IMR-90 (cell line): ENCODE measurements around the gene KLHDC3. TPM values are rescaled to one million over a fixed set of nuclear protein-coding genes. Genes with fewer than 3 reads are reported as not detected.

ENCODE experiments used
- ATAC-seq: fragments of 200-7000 bp; cut with Tn5 transposase; 2 replicates; pipeline ENCODE4 v1.9.1; 2020; ENCODE audit warnings: low read depth, mild to moderate bottlenecking, moderate library complexity
- BruUV-seq: library from RNA; stranded (reverse); fragments of 400-500 nt; replicated peaks from 2 replicates; lab custom pipeline; 2021; lab: Mats Ljungman, UMichigan
- CTCF ChIA-PET: fragments of 300-600 bp; formaldehyde crosslinking; extraction: SDS; loops from one replicate; lab custom pipeline; 2021; ENCODE audit warnings: antibody characterized with exemption; lab: Yijun Ruan, JAX
- POLR2A ChIA-PET: fragments of 300-600 bp; sonication (Branson Sonifier 250); formaldehyde crosslinking; loops from one replicate; lab custom pipeline; 2022; ENCODE audit warnings: antibody characterized with exemption; ENCODE audit not compliant: unreplicated experiment; lab: Charles Lee
- DNase-seq: peaks from one replicate; pipeline ENCODE4 v3.0.0; 2013
- H2AFZ ChIP-seq: replicated peaks from 2 replicates; pipeline ENCODE3; 2013; ENCODE audit warnings: low read length, mild to moderate bottlenecking; ENCODE audit not compliant: poor library complexity
- H2AK5ac ChIP-seq: 2 replicates; pipeline ENCODE4 v1.6.1; 2013; ENCODE audit warnings: low read depth, low read length, inconsistent platforms
- H2AK9ac ChIP-seq: replicated peaks from 2 replicates; pipeline ENCODE3; 2013; ENCODE audit warnings: mild to moderate bottlenecking, low read depth, low read length, moderate library complexity; ENCODE audit not compliant: poor library complexity
- H2BK120ac ChIP-seq: 2 replicates; pipeline ENCODE4 v1.6.1; 2013; ENCODE audit warnings: low read depth, low read length, inconsistent platforms
- H2BK15ac ChIP-seq: 3 replicates; pipeline ENCODE4 v1.6.1; 2013; ENCODE audit warnings: low read depth, low read length, inconsistent platforms
- H2BK20ac ChIP-seq: 2 replicates; pipeline ENCODE4 v1.6.1; 2013; ENCODE audit warnings: low read depth, mild to moderate bottlenecking, inconsistent platforms, low read length, moderate library complexity
- H2BK5ac ChIP-seq: 2 replicates; pipeline ENCODE4 v1.6.1; 2013; ENCODE audit warnings: mild to moderate bottlenecking, low read depth, low read length, inconsistent platforms; ENCODE audit not compliant: poor library complexity, severe bottlenecking
- H3K14ac ChIP-seq: replicated peaks from 2 replicates; pipeline ENCODE4 v1.6.1; 2013; ENCODE audit warnings: low read depth, low read length, inconsistent platforms
- H3K18ac ChIP-seq: 2 replicates; pipeline ENCODE4 v1.6.1; 2013; ENCODE audit warnings: low read depth, low read length, control low read depth
- H3K23ac ChIP-seq: 2 replicates; pipeline ENCODE4 v1.6.1; 2013; ENCODE audit warnings: low read depth, low read length, inconsistent platforms
- H3K27ac ChIP-seq: 2 replicates; pipeline ENCODE4 v1.5.1; 2013; ENCODE audit warnings: mild to moderate bottlenecking, control low read depth, low read length; ENCODE audit not compliant: insufficient read depth
- H3K27me3 ChIP-seq: 2 replicates; pipeline ENCODE4 v1.6.1; 2013; ENCODE audit warnings: low read length; ENCODE audit not compliant: control insufficient read depth, insufficient read depth
- H3K36me3 ChIP-seq: 2 replicates; pipeline ENCODE4 v1.6.1; 2013; ENCODE audit warnings: low read length, mixed read lengths; ENCODE audit not compliant: control insufficient read depth, insufficient read depth
- H3K4ac ChIP-seq: 2 replicates; pipeline ENCODE4 v1.6.1; 2013; ENCODE audit warnings: low read depth, low read length, inconsistent platforms
- H3K4me1 ChIP-seq: 2 replicates; pipeline ENCODE4 v1.6.1; 2013; ENCODE audit warnings: low read length, mixed read lengths; ENCODE audit not compliant: control insufficient read depth, insufficient read depth
- H3K4me2 ChIP-seq: 2 replicates; pipeline ENCODE4 v1.6.1; 2013; ENCODE audit warnings: low read depth, mild to moderate bottlenecking, control low read depth, low read length, moderate library complexity
- H3K4me3 ChIP-seq: 2 replicates; pipeline ENCODE4 v1.5.1; 2013; ENCODE audit warnings: low read depth, mild to moderate bottlenecking, control low read depth, low read length, moderate library complexity; ENCODE audit not compliant: insufficient read depth
- H3K56ac ChIP-seq: 2 replicates; pipeline ENCODE4 v1.6.1; 2013; ENCODE audit warnings: low read length, inconsistent platforms; ENCODE audit not compliant: insufficient read depth; ENCODE audit errors: extremely low read depth
- H3K79me1 ChIP-seq, 2 experiments: 2 replicates each; pipeline ENCODE4 v1.6.1; 2013; ENCODE audit warnings: low read length in 2 of 2, inconsistent platforms in 1 of 2, low read depth in 1 of 2
- H3K9ac ChIP-seq: 2 replicates; pipeline ENCODE4 v1.6.1; 2013; ENCODE audit warnings: low read depth, low read length, control low read depth
- H3K9me1 ChIP-seq: 2 replicates; pipeline ENCODE4 v1.6.1; 2013; ENCODE audit warnings: low read length, inconsistent platforms; ENCODE audit not compliant: insufficient read depth
- H3K9me3 ChIP-seq: 2 replicates; pipeline ENCODE4 v1.6.1; 2013; ENCODE audit warnings: low read length; ENCODE audit not compliant: control insufficient read depth, insufficient read depth
- H4K20me1 ChIP-seq: 2 replicates; pipeline ENCODE4 v1.6.1; 2013; ENCODE audit warnings: low read length, inconsistent platforms; ENCODE audit not compliant: insufficient read depth
- H4K5ac ChIP-seq: 2 replicates; pipeline ENCODE4 v1.6.1; 2013; ENCODE audit warnings: mild to moderate bottlenecking, low read depth, low read length, control low read depth
- H4K8ac ChIP-seq, 2 experiments: 2 replicates each; pipeline ENCODE4 v1.6.1; 2013; ENCODE audit warnings: low read depth in 2 of 2, low read length in 2 of 2, control low read depth in 1 of 2, inconsistent platforms in 1 of 2
- H4K91ac ChIP-seq: 2 replicates; pipeline ENCODE4 v1.6.1; 2013; ENCODE audit warnings: low read depth, low read length, inconsistent platforms; ENCODE audit not compliant: insufficient read depth
- NFE2L2 ChIP-seq: fragments of 150-350 bp; IDR thresholded peaks from 2 replicates; pipeline ENCODE4 v1.6.1; 2016; ENCODE audit warnings: low read depth, mild to moderate bottlenecking, low read length
- POLR2A ChIP-seq: IDR thresholded peaks from 2 replicates; pipeline ENCODE4 v1.6.1; 2012; ENCODE audit warnings: mild to moderate bottlenecking, low read depth, low read length
- RAD21 ChIP-seq: IDR thresholded peaks from 2 replicates; pipeline ENCODE4 v1.6.1; 2012; ENCODE audit warnings: low read length, improper control_type of control experiment
- RCOR1 ChIP-seq: IDR thresholded peaks from 2 replicates; pipeline ENCODE4 v1.6.1; 2012; ENCODE audit warnings: mild to moderate bottlenecking, low read length, improper control_type of control experiment; ENCODE audit not compliant: insufficient replicate concordance
- RFX5 ChIP-seq: IDR thresholded peaks from 2 replicates; pipeline ENCODE4 v1.8.0; 2012; ENCODE audit warnings: low read depth, mild to moderate bottlenecking, low read length, moderate library complexity
- SMC3 ChIP-seq: fragments of 150-350 bp; IDR thresholded peaks from 2 replicates; pipeline ENCODE4 v1.6.1; 2016; ENCODE audit warnings: low read depth, mild to moderate bottlenecking, antibody characterized with exemption, low read length, moderate library complexity
- USF2 ChIP-seq: fragments of 150-350 bp; IDR thresholded peaks from 2 replicates; pipeline ENCODE4 v1.6.1; 2017; ENCODE audit warnings: mild to moderate bottlenecking, antibody characterized with exemption, low read length, low read depth
- WGBS, 2 experiments: methylation state at CpG; one replicate each; pipeline versions ENCODE4 v1.1.5 to v1.1.7; 2013; ENCODE audit warnings: missing lambda C conversion rate in 2 of 2; ENCODE audit not compliant: insufficient read length in 1 of 2; ENCODE audit errors: extremely low coverage in 2 of 2; 5-methylcytosine and 5-hydroxymethylcytosine counted together
- dilution Hi-C: fragments of 300-500 bp; cut with HindIII; formaldehyde crosslinking; loops from one replicate; pipeline ENCODE4 v1.14.3; 2018; ENCODE audit warnings: low sequenced_read_pairs; ENCODE audit not compliant: unreplicated experiment
- in situ Hi-C: fragments of 300-500 bp; cut with MboI; formaldehyde crosslinking; loops from 3 replicates; pipeline ENCODE4 v1.14.3; 2019; ENCODE audit warnings: low sequenced_read_pairs, inconsistent platforms, mixed read lengths
- intact Hi-C: fragments of 100-400 bp; cut with micrococcal nuclease; formaldehyde crosslinking; loops from 2 replicates; pipeline ENCODE4 v1.10.0; 2022
- polyA plus RNA-seq, 3 experiments: library from polyadenylated mRNA; depleted of rRNA; stranded (reverse); fragments of >200 nt; gene quantifications; 2 replicates each; pipeline ENCODE4 v1.2.3, GENCODE V29; 2012; ENCODE audit warnings: low replicate concordance in 1 of 3
- total RNA-seq: library from RNA; depleted of rRNA; stranded (reverse); fragments of >200 nt; gene quantifications from 2 replicates; pipeline ENCODE4 v1.2.3, GENCODE V29; 2012

KLHDC3 gene
- total and polyA plus RNA-seq, 2 of the 4 experiments (the other 2 are of a cell fraction) = 57.1 to 76.0 TPM

- Histone ChIP-seq H3K27ac (no peak overlapping the region), H2BK20ac (no peak overlapping the region), H3K18ac (no peak overlapping the region), H3K23ac (no peak overlapping the region), H3K4me1 (no peaks in the 10 kb centered on the region), H3K9ac (no peak overlapping the region), H3K4ac (no peak overlapping the region), H2BK5ac (no peak overlapping the region), H3K56ac (no peak overlapping the region), H3K14ac (no peak overlapping the region), H2BK15ac (no peak overlapping the region), H3K9me3 (no peaks in the 10 kb centered on the region), H2AFZ (no peak overlapping the region), H4K5ac (no peak overlapping the region), H2BK120ac (no peak overlapping the region), H3K27me3 (no peaks in the 10 kb centered on the region), H2AK5ac (no peak overlapping the region; the same call in 1 of the 2 replicates), H3K4me3 (no peak overlapping the region), H3K4me2 (no peak overlapping the region), H4K20me1 (peaks cover 3% of the 10 kb centered on the region; the same call in 1 of the 2 replicates), H3K79me1 (peaks cover 34 to 41% of the 10 kb centered on the region in 2 experiments), H3K9me1 (0 out of 2 replicates have a peak, but pooled peaks cover 2% of the 10 kb centered on the region), H2AK9ac (no peak overlapping the region), H4K91ac (no peak overlapping the region), H3K36me3 (peaks cover 22% of the 10 kb centered on the region), H4K8ac (no peak overlapping the region)
- whole genome bisulfite sequencing, 2 experiments = no CpG with 5 or more reads among the region's 2 CpGs
- ChIA-PET CTCF (no interaction called here), POLR2A (no interaction called here)
- intact Hi-C loops = no loop called here
- DNase-seq = no peak
- ATAC-seq = no peak; the same call in 1 of the 2 replicates
- no TSS peak for BruUV-seq
- in situ Hi-C loops = no loop called here
- dilution Hi-C loops = no loop called here
- no peak for TF ChIP-seq RFX5
- TF ChIP-seq RAD21 = no peak
- no peak for TF ChIP-seq SMC3
- no peak for TF ChIP-seq RCOR1
- TF ChIP-seq NFE2L2 = no peak
- no peak for TF ChIP-seq USF2
- TF ChIP-seq POLR2A = no peak
Observed at GRCh38 chr6:42993445-42993844, 20.6 kb upstream of the KLHDC3 start.
